Cardiac muscle cell (in vitro differentiated cells and primary cell): ENCODE measurements around the gene DUSP9. TPM values are rescaled to one million over a fixed set of nuclear protein-coding genes. Genes with fewer than 3 reads are reported as not detected.

Experiments used
- DNase-seq, 2 donors: peaks; one replicate each; pipeline versions ENCODE4 v3.0.0 to v3.0.0-alpha.2; 2010 to 2017; ENCODE audit warnings: low read depth in 1 of 2, low spot score in 1 of 2
- H3K27ac ChIP-seq: fragments of 200-600 bp; sonication (generic); 2 replicates; pipeline ENCODE4 v1.5.1; 2016
- H3K27me3 ChIP-seq: fragments of 200-600 bp; sonication (generic); 2 replicates; pipeline ENCODE4 v1.6.0; 2016; ENCODE audit warnings: control low read depth
- H3K36me3 ChIP-seq: fragments of 200-600 bp; sonication (generic); 2 replicates; pipeline ENCODE4 v1.5.1; 2016; ENCODE audit warnings: control low read depth
- H3K4me1 ChIP-seq: fragments of 200-600 bp; sonication (generic); 2 replicates; pipeline ENCODE4 v1.8.1; 2017; ENCODE audit warnings: low read depth, mild to moderate bottlenecking, mixed run types
- H3K4me3 ChIP-seq: fragments of 200-600 bp; sonication (generic); 2 replicates; pipeline ENCODE4 v1.5.1; 2016; ENCODE audit warnings: mild to moderate bottlenecking
- H3K9me3 ChIP-seq: fragments of 200-600 bp; sonication (generic); 2 replicates; pipeline ENCODE4 v1.5.1; 2017; ENCODE audit warnings: low read depth, mild to moderate bottlenecking, control low read depth
- polyA plus RNA-seq: library from polyadenylated mRNA; unstranded; fragments of >200 nt; fragmentation: Nextera tagmentation; extraction: Ambion mirVana; gene quantifications from 2 replicates; pipeline ENCODE4 v1.2.1, GENCODE V29; 2016
- total RNA-seq: library from RNA; depleted of rRNA; stranded (reverse); fragments of >200 nt; gene quantifications from 2 replicates; pipeline ENCODE4 v1.2.3, GENCODE V29; 2016
- TF ChIP-seq, protein P1 (sequence below): IDR thresholded peaks from 2 replicates; pipeline ENCODE4 v1.5.1; 2012; ENCODE audit warnings: low read depth, mild to moderate bottlenecking, low read length

DUSP9 gene
- total and polyA plus RNA-seq, 2 experiments from 2014 or later = 6.8 to 8.7 TPM

DNA sequence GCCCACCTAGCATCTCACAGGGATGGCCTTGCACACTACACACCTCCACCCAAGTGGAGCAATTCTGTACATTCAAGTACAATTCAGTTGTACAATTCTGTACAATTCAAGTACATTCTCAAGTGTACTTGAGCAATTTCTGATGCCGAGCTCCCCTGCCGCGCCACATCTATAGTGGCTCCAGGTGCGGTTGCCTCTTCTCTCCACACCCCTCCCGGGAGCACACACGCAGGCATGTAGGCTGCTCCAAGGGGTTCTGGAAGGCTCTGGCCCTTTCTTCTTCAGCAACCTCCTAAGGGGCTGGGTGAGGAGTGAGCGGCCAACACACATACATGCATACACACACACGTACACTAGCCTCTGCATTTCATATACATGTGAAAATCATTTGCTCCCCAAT is 18.9 kb upstream of the DUSP9 start:
- no peak for DNase-seq
- H3K36me3 ChIP-seq = no peaks in the 10 kb centered on the region

DNA sequence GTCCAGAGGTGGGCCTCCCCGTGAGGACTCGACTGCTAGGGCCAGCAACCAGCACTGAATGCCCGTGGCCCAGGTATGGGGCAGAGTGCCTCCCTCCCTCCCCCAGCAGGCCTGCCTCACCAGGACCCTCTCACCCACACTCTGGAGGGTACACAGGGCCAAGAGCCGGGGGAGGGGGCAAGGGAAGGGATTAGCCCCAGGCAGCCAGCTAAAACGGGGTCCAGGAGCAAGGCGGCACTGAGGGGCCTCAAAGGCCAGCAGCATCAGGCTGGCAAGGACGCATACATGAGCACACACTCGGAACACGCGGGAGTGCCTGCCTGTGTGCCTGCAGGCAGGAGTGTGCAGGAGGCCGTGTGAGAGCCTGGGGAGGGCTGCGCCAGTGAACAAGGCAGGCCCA is 18.3 kb upstream of the DUSP9 start:
- no peaks in the 10 kb centered on the region for H3K27me3 ChIP-seq
- H3K4me3 ChIP-seq = no peak overlapping the region
- H3K4me1 ChIP-seq = no peaks in the 10 kb centered on the region
- TF ChIP-seq, protein P1, sequence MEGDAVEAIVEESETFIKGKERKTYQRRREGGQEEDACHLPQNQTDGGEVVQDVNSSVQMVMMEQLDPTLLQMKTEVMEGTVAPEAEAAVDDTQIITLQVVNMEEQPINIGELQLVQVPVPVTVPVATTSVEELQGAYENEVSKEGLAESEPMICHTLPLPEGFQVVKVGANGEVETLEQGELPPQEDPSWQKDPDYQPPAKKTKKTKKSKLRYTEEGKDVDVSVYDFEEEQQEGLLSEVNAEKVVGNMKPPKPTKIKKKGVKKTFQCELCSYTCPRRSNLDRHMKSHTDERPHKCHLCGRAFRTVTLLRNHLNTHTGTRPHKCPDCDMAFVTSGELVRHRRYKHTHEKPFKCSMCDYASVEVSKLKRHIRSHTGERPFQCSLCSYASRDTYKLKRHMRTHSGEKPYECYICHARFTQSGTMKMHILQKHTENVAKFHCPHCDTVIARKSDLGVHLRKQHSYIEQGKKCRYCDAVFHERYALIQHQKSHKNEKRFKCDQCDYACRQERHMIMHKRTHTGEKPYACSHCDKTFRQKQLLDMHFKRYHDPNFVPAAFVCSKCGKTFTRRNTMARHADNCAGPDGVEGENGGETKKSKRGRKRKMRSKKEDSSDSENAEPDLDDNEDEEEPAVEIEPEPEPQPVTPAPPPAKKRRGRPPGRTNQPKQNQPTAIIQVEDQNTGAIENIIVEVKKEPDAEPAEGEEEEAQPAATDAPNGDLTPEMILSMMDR = no peak
- no peaks in the 10 kb centered on the region for H3K36me3 ChIP-seq
- DNase-seq = no peak
- H3K27ac ChIP-seq = no peak overlapping the region
- H3K9me3 ChIP-seq = no peaks in the 10 kb centered on the region

More for the DNA sequence above, 18.9 kb upstream of the DUSP9 start:
- H3K27ac ChIP-seq = no peak overlapping the region
- H3K4me1 ChIP-seq = no peaks in the 10 kb centered on the region
- H3K4me3 ChIP-seq = no peak overlapping the region
- TF ChIP-seq, protein P1 = no peak
- H3K9me3 ChIP-seq = no peaks in the 10 kb centered on the region
- no peaks in the 10 kb centered on the region for H3K27me3 ChIP-seq

DNA sequence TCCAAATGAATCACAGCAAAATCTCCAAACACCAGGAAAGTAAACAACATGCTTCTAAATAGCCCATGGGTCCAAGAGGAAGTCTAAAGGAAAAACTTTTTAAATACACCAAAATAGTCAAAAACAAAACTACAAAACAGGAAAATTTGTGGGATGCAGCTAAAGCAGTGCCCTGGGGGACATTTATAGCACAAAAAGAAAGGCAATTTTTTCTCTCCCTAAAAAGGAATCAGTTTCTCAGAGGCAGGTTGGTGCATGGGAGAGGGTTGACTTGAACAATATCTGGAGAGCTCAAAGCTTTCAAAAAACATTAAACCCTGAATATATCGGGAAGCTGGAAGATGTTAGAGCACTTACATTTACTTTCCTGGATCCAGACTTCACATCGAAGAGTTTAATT is 15.7 kb upstream of the DUSP9 start:
- no peaks in the 10 kb centered on the region for H3K4me1 ChIP-seq
- no peak overlapping the region for H3K27ac ChIP-seq
- DNase-seq = no peak
- H3K36me3 ChIP-seq = no peaks in the 10 kb centered on the region
- TF ChIP-seq, protein P1 = no peak
- no peak overlapping the region for H3K4me3 ChIP-seq
- H3K27me3 ChIP-seq = no peaks in the 10 kb centered on the region
- H3K9me3 ChIP-seq = no peaks in the 10 kb centered on the region

DNA sequence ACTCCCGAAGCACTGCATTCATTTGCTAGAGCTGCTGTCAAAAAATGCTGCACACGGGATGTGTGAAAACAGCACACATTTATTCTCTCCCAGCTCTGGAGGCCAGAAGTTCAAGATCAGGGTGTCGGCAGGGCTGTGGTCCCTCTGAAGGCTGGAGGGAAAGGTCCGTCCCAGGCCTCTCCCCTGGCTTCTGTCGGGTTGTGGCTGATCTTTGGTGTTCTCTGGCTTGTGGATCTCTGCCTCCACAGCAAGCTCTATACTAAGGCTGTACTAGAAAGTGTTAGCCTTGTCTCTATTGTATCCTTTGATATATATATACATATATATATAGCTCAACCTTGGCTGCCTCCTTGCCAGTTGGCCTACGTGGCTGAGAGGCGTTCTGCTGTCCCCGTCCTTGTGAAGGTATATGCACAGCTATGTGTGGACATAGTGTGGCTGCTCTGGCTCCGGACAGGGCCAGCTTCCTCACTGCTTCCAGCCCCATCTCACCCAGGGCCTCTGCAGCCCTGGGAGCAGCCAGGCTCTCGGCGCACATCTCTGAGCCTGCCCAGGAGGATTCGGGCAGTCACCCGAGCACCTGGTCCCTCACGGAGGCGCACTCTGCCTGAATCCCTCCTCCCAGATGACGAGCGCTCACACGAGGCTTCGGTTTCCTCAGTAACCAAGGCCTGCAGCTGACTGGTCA is 15.0 kb upstream of the DUSP9 start:
- TF ChIP-seq, protein P1 = no peak
- Histone ChIP-seq H3K27me3 (no peaks in the 10 kb centered on the region), H3K9me3 (no peaks in the 10 kb centered on the region), H3K4me3 (no peak overlapping the region), H3K4me1 (no peaks in the 10 kb centered on the region), H3K36me3 (no peaks in the 10 kb centered on the region), H3K27ac (no peak overlapping the region)
- no peak for DNase-seq

DNA sequence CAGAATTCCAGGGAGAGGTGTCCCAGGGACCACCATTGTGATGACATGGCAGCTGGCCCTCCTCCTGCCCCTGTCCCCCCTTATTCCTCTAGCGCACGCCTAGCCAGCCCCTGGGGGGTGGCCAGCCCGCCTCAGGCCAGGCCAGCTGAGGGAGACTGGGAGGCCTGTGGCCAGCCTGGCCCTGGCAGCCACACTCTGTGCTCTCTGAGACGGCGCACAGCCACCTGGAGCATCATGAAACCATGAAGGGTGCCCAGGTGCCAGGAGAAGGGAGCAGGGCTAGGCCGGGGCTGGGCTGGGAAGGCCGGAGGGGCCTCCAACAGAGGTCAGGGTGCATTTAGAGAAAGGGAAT is 14.4 kb upstream of the DUSP9 start:
- no peak overlapping the region for H3K27ac ChIP-seq
- no peaks in the 10 kb centered on the region for H3K9me3 ChIP-seq
- H3K36me3 ChIP-seq = no peaks in the 10 kb centered on the region

More for the DNA sequence above, 14.4 kb upstream of the DUSP9 start:
- H3K27me3 ChIP-seq = no peaks in the 10 kb centered on the region
- H3K4me3 ChIP-seq = no peak overlapping the region
- H3K4me1 ChIP-seq = no peaks in the 10 kb centered on the region
- TF ChIP-seq, protein P1 = no peak
- no peak for DNase-seq
